ENCODE measurements around the gene SRSF7.
"Not testable (repeated sequence)": the region's sequence is repeated elsewhere in the genome, so short reads cannot be mapped to it uniquely, and the experiment has no call there.

The SRSF7 gene

GRCh38 chr2:38728694-38729093, 22.5 kb downstream of the SRSF7 start:
- DNase-seq: no peak

DNA sequence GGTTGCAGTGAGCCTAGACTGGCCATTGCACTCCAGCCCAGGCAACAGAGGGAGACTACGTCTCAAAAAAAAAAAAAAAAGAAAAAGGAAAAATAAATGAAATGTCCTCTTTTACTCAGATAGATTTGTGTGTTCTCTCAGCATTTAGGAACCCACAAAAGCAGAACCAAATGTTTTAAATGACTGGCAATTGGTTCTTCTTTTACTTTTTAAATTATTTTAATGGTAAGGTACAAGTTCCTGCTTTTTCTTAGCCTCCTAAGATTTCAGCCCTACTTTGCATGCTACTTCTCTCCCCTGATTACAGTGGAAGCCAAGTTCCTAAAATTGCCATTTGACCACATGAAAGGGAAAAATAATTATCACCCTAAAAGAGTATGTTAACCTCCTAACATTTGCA, 23.5 kb downstream of the SRSF7 start:
- DNase-seq: no peak

GRCh38 chr2:38723173-38723572, 28.0 kb downstream of the SRSF7 start:
- peak; percentile 51 for DNase-seq

- DNase-seq: no peak
Observed at GRCh38 chr2:38722271-38723061, 28.7 kb downstream of the SRSF7 start.

DNA sequence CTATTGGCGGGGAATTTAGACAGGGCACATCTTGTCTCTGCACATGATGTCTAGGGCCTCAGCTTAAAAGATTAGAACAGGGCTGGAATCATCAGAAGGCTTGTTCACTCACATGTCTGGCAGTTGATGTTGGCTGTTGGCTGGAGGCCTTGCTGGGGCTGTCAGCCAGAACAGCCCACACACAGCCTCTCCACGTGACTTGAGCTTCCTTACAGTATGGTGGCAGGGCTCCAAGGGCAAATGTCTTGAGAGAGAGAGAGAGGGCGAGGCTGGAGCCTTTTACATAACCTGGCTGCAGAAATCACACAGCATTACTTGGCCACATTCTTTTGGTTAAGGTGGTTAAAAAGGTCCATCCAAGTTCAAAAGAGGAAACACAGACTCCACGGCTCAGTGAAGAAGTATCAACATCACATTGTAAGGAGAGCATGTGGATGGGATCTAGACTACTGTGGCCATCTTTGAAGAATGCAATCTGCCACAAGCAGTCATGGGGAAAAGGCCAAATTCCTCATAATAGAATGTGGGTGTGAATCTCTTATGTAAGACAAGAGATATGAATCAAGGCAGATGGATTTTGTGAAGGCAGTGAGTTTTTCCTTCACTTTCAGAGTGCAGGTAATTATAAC, 30.4 kb downstream of the SRSF7 start:
- DNase-seq: peak; percentile 88

GRCh38 chr2:38719706-38720105, 31.5 kb downstream of the SRSF7 start:
- no peak for DNase-seq

DNA sequence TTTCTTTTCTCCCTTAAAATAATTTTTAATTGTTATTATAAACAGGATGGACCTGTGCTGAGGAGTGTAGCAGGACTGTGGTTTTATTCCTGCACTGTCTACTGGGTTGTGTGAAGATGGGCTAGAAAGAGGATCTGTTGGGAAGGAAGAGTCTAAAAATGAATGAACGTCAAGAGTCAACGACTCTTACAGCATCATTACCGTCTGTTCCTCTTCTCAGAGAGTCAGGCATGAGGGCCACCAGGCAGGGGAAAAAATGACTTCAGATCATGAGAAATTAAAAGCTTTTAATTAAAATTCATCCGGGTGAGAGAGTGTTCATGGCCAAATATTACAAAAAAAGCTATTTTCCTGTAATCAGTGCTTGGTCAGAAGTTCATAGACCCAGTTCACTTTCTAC, 32.6 kb downstream of the SRSF7 start:
- DNase-seq: no peak

DNA sequence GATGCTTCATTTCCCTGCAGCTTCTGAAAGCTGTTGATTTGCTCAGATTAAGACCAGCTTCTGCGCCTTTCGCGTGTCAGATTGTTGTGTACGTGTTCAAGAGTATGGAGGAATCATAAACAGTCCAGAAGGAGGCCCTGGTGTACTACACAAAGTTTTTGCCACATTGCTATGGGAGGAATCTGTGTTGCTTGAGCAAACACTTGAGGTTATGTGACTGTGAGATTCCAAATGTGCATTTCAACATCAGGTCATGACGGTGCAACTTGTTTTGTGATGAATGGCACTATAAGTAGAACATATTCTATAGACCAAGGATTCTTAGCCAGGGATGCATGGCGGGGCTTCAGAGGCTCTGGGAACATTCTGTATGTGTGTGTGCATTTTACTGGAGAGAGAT, 35.0 kb downstream of the SRSF7 start:
- DNase-seq: no peak

DNA sequence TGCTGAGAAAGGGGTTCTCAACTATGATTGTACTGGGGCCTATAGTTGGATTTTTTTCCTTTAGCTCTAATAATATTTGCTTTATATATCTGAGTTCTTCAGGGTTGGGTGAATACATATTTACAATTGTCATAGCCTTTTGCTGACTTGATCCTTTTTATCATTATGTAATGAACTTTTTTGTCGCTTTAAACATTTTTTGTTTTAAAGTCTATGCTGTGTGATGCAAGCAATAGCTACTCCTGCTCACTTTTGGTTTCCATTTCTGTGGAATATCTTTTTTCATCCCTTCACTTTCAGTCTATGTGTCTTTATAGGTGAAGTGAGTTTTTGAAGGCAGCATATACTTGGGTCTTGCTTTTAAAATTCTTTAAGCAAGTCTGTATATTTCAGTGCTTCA, 36.2 kb downstream of the SRSF7 start:
- not testable (repeated sequence) for DNase-seq

DNA sequence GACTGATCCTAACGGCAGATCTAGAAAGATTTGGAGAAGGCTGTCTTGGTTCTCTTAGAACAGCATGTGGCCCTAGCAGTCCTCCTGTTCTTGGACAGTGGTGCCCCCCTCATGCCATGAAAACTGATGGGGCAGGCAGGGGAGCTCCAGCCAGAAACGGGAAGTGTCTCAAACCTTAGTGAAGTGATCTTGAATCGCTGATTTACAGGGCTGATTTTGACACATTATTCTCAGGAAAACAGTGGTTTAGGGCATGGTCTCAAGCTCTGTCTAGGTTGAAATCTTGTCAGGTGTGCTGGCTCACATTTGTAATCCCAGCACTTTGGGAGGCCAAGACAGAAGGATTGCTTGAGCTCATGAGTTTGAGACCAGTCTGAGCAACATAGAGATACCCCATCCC, 37.8 kb downstream of the SRSF7 start:
- no peak for DNase-seq

GRCh38 chr2:38712871-38713270, 38.3 kb downstream of the SRSF7 start:
- no peak for DNase-seq

- DNase-seq: no peak
Observed at GRCh38 chr2:38712413-38712812, 38.7 kb downstream of the SRSF7 start.

DNA sequence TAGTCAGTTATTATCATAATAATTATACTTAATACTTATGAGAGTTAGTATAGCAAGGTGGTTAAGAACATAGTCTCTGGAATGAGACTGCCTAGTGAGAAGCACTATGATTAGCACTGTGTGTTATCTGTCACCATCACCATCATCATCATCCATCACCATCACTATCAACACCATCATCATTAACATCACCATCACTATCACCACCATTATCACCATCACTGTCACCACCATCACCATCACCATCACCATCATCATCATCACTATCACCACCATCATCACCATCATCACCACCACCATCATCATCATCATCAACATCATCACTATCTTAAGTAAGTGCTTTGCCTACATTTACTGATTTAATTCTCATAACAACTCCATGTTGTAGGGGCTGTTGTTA, 39.6 kb downstream of the SRSF7 start:
- no peak for DNase-seq

DNA sequence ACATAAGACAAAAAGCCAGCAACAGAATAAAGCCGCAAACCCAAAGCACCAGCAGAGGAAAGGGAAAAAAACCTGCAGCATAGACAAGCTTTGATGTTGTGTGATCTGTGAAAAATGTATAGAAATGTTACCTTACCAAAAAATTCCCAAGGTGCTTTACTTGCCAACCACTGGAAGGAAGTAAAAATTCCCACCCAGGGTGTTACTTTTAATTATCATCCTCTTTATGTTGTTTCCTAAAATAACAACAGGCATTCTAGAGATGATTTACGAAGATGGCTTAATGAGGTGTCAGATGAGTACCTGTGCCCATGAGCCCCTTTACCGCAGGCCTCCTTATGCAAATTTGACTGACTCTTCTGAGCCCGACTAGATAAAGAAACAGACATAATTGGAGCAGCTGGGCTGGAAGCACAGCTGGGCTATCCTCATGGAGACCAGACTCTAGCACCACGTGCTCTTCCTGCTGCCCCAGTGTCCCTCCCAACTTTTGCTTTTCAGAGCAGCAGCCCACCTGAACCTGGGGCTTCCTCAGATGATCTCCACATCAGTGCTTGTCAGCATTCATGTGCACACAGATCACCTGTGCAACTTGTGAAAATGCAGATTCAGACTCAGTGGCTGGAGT, 41.5 kb downstream of the SRSF7 start:
- no peak for DNase-seq

DNA sequence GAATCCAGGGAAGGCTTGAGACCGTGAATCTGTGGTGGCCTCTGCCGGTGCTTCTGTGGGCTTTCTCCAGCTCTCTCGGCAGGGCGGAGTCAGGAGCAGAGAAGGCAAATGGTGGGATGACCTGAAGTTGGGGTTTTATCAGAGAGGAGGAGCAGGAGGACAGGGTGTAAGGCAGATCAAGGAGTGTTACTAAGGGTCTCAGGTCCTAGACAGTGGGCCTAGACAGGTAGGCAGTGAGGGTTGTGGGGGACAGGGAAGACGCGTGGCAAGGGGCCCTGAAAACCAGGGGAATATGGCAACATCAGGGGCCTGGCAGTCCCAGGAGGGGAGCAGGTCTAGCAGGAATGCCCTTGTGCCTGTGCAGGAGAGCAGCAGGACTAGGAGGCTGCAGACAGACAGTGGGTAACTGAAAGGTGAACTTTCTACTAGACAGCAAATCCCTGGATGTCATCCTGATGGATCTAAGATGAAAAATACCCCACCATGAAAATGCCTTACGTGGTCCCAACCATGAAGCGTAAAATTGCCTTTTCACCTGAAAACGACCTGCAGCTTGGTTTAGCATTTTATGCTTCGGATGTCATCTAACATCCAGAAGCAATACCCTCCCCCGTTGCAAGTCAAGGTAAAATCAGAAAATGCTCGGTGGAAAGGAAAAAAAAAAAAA, 42.1 kb downstream of the SRSF7 start:
- DNase-seq: no peak

DNA sequence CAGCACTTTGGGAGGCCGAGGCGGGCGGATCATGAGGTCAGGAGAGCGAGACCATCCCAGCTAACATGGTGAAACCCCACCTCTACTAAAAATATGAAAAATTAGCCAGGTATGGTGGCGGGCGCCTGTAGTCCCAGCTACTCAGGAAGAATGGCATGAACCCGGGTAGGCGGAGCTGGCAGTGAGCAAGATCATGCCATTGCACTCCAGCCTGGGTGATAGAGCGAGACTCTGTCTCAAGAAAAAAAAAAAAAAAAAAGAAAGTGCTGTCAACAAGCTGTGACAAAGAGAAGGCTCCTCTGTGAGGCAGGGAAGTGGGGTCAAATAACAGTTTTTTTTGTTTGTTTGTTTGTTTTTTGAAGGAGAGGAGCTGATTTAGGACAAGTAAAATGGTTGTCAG, 42.7 kb downstream of the SRSF7 start:
- DNase-seq: not testable (repeated sequence)

GRCh38 chr2:38706846-38707345, 44.3 kb downstream of the SRSF7 start:
- no peak for DNase-seq

- no peak for DNase-seq
Observed at GRCh38 chr2:38704664-38705063, 46.5 kb downstream of the SRSF7 start.

DNA sequence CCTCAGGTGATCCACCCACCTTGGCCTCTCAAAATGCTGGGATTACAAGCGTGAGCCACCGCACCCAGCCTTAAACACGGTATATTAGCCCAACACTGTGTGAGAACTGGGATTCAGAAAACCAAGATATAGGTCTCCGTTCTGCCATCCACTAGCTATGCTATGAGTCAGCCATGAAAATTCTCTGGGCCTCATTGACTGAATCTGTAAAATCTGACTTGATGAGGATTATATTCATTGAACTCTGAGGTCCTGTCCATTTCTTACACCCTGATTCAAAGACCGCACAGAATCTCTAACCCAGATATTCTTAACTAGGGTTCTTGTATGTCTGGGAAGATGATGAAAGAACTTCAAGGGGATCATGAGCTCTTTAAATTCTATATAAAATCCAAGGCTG, 47.8 kb downstream of the SRSF7 start:
- DNase-seq: not testable (repeated sequence)

GRCh38 chr2:38702413-38702812, 48.7 kb downstream of the SRSF7 start:
- DNase-seq: no peak

- DNase-seq: no peak
Observed at GRCh38 chr2:38701542-38701941, 49.6 kb downstream of the SRSF7 start.

DNA sequence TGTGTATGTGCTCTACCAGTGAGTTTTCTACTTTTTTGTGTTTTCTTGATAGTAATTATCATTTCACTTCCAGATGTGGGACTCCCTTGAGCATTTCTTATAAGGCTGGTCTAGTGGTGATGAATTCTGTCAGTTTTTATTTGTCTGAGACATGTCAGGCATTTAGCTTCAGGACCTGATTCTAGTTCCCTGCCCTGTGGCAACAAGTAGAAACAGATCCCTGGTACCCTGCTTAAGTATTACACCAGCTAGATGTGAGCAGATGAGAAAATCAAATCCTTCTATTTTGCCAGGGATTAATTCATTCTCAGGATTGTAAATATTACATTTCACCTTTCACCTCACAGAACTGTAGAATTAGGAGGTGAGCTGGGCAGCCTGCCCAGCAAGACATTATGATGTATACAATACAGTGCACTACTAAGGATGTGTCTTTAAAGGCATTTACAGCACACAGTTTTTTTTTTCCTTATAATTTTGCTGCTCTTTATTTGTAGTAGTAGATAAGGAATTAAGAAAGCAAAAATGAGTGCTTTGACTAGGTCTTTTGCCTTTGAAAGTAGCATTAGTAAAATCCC, 50.2 kb downstream of the SRSF7 start:
- DNase-seq: no peak
